Measurements from ENCODE around the gene C11orf98. TPM values are rescaled to one million over a fixed set of nuclear protein-coding genes. Genes with fewer than 3 reads are reported as not detected.

Gene C11orf98
- total RNA-seq, 1 experiment from 2014 or later = 154 TPM

DNA sequence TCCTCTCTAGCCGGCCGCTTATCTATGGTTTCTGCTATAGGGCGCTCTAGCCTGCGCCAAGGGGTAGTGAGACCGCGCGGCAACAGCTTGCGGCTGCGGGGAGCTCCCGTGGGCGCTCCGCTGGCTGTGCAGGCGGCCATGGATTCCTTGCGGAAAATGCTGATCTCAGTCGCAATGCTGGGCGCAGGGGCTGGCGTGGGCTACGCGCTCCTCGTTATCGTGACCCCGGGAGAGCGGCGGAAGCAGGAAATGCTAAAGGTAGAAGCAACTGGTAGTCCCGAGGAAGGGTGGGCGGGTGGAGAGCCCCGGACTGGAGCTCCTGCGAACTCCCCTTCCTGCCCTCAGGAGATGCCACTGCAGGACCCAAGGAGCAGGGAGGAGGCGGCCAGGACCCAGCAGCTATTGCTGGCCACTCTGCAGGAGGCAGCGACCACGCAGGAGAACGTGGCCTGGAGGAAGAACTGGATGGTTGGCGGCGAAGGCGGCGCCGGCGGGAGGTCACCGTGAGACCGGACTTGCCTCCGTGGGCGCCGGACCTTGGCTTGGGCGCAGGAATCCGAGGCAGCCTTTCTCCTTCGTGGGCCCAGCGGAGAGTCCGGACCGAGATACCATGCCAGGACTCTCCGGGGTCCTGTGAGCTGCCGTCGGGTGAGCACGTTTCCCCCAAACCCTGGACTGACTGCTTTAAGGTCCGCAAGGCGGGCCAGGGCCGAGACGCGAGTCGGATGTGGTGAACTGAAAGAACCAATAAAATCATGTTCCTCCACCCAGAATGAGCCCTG lies 6.8 kb upstream of the C11orf98 start, which contains the start of the genes LBHD1 and UQCC3 (continued):
- peak; percentile 64; the same call in 1 of the 2 replicates for TF ChIP-seq ZNF232 (CRISPR knock-in tag; IDR thresholded peaks at IDR 0.05)
- TF ChIP-seq, protein P1, sequence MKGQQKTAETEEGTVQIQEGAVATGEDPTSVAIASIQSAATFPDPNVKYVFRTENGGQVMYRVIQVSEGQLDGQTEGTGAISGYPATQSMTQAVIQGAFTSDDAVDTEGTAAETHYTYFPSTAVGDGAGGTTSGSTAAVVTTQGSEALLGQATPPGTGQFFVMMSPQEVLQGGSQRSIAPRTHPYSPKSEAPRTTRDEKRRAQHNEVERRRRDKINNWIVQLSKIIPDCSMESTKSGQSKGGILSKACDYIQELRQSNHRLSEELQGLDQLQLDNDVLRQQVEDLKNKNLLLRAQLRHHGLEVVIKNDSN (CRISPR knock-in tag; IDR thresholded peaks at IDR 0.05) = peak; percentile 3
- TF ChIP-seq TEAD4 (CRISPR knock-in tag; IDR thresholded peaks at IDR 0.05) = no peak; the same call in 1 of the 2 replicates
- TF ChIP-seq, protein P2, sequence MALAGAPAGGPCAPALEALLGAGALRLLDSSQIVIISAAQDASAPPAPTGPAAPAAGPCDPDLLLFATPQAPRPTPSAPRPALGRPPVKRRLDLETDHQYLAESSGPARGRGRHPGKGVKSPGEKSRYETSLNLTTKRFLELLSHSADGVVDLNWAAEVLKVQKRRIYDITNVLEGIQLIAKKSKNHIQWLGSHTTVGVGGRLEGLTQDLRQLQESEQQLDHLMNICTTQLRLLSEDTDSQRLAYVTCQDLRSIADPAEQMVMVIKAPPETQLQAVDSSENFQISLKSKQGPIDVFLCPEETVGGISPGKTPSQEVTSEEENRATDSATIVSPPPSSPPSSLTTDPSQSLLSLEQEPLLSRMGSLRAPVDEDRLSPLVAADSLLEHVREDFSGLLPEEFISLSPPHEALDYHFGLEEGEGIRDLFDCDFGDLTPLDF (CRISPR knock-in tag; IDR thresholded peaks at IDR 0.05) = peak; percentile 64; the same call in 1 of the 2 replicates
- no peak for TF ChIP-seq ZNF121 (CRISPR knock-in tag; IDR thresholded peaks at IDR 0.05)
- TF ChIP-seq, protein P3, sequence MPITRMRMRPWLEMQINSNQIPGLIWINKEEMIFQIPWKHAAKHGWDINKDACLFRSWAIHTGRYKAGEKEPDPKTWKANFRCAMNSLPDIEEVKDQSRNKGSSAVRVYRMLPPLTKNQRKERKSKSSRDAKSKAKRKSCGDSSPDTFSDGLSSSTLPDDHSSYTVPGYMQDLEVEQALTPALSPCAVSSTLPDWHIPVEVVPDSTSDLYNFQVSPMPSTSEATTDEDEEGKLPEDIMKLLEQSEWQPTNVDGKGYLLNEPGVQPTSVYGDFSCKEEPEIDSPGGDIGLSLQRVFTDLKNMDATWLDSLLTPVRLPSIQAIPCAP (CRISPR knock-in tag; IDR thresholded peaks at IDR 0.05) = peak; percentile 61
- TF ChIP-seq PRRX2 (CRISPR knock-in tag; IDR thresholded peaks at IDR 0.05) = no peak
- TF ChIP-seq, protein P4, sequence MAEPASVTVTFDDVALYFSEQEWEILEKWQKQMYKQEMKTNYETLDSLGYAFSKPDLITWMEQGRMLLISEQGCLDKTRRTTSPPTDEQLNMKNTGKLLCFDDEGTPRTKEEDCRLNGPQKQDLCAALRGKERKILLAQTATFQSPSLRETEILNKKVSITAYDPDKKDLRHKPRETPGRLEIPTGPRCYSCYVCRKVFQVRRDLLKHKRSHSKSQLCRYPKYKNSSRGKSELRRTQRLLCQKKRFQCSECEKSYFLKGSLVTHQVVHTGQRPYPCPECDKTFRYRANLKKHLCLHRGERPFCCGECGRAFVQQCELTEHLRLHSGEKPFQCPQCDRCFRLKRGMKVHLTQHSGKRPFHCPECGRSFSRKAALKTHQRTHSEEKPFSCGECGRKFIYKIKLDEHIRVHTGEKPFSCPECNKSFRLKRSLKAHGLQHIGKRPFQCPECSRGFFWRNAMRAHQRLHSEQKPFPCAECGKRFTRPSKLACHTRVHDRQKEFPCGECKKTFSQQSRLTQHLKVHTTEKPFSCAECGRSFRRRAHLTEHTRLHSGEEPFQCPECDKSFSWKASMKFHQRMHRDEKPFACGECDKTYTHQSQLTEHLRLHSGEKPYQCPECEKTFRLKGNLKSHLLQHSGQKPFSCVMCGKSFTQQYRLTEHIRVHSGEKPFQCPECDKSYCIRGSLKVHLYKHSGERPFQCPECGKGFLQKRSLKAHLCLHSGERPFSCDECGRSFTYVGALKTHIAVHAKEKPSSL (CRISPR knock-in tag; conservative IDR thresholded peaks at IDR 0.05) = no peak
- no peak for TF ChIP-seq ZNF416 (CRISPR knock-in tag; IDR thresholded peaks at IDR 0.05)
- no peak for TF ChIP-seq ZNF138 (CRISPR knock-in tag; conservative IDR thresholded peaks at IDR 0.05)
- no peak for TF ChIP-seq ZNF671 (CRISPR knock-in tag; IDR thresholded peaks at IDR 0.05)
- TF ChIP-seq NR2C2 (CRISPR knock-in tag; IDR thresholded peaks at IDR 0.05) = no peak
- no peak for TF ChIP-seq IRF2 (CRISPR knock-in tag; IDR thresholded peaks at IDR 0.05; ENCODE audit: borderline replicate concordance, low read depth)
- TF ChIP-seq, protein P5, sequence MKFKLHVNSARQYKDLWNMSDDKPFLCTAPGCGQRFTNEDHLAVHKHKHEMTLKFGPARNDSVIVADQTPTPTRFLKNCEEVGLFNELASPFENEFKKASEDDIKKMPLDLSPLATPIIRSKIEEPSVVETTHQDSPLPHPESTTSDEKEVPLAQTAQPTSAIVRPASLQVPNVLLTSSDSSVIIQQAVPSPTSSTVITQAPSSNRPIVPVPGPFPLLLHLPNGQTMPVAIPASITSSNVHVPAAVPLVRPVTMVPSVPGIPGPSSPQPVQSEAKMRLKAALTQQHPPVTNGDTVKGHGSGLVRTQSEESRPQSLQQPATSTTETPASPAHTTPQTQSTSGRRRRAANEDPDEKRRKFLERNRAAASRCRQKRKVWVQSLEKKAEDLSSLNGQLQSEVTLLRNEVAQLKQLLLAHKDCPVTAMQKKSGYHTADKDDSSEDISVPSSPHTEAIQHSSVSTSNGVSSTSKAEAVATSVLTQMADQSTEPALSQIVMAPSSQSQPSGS (CRISPR knock-in tag; IDR thresholded peaks at IDR 0.05; ENCODE audit: borderline replicate concordance, low read depth) = peak; percentile 15; the same call in 1 of the 2 replicates
- TF ChIP-seq, protein P6, sequence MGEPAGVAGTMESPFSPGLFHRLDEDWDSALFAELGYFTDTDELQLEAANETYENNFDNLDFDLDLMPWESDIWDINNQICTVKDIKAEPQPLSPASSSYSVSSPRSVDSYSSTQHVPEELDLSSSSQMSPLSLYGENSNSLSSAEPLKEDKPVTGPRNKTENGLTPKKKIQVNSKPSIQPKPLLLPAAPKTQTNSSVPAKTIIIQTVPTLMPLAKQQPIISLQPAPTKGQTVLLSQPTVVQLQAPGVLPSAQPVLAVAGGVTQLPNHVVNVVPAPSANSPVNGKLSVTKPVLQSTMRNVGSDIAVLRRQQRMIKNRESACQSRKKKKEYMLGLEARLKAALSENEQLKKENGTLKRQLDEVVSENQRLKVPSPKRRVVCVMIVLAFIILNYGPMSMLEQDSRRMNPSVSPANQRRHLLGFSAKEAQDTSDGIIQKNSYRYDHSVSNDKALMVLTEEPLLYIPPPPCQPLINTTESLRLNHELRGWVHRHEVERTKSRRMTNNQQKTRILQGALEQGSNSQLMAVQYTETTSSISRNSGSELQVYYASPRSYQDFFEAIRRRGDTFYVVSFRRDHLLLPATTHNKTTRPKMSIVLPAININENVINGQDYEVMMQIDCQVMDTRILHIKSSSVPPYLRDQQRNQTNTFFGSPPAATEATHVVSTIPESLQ (CRISPR knock-in tag; IDR thresholded peaks at IDR 0.05) = no peak
- TF ChIP-seq KAT7 (CRISPR knock-in tag; IDR thresholded peaks at IDR 0.05; ENCODE audit: borderline replicate concordance) = peak; percentile 72; the same call in 1 of the 2 replicates
- TF ChIP-seq RORB (CRISPR knock-in tag; IDR thresholded peaks at IDR 0.05) = no peak
- TF ChIP-seq, protein P7, sequence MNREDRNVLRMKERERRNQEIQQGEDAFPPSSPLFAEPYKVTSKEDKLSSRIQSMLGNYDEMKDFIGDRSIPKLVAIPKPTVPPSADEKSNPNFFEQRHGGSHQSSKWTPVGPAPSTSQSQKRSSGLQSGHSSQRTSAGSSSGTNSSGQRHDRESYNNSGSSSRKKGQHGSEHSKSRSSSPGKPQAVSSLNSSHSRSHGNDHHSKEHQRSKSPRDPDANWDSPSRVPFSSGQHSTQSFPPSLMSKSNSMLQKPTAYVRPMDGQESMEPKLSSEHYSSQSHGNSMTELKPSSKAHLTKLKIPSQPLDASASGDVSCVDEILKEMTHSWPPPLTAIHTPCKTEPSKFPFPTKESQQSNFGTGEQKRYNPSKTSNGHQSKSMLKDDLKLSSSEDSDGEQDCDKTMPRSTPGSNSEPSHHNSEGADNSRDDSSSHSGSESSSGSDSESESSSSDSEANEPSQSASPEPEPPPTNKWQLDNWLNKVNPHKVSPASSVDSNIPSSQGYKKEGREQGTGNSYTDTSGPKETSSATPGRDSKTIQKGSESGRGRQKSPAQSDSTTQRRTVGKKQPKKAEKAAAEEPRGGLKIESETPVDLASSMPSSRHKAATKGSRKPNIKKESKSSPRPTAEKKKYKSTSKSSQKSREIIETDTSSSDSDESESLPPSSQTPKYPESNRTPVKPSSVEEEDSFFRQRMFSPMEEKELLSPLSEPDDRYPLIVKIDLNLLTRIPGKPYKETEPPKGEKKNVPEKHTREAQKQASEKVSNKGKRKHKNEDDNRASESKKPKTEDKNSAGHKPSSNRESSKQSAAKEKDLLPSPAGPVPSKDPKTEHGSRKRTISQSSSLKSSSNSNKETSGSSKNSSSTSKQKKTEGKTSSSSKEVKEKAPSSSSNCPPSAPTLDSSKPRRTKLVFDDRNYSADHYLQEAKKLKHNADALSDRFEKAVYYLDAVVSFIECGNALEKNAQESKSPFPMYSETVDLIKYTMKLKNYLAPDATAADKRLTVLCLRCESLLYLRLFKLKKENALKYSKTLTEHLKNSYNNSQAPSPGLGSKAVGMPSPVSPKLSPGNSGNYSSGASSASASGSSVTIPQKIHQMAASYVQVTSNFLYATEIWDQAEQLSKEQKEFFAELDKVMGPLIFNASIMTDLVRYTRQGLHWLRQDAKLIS (CRISPR knock-in tag; IDR thresholded peaks at IDR 0.05; ENCODE audit: borderline replicate concordance) = no peak
- TF ChIP-seq RELA (CRISPR knock-in tag; IDR thresholded peaks at IDR 0.05; ENCODE audit: borderline replicate concordance) = peak; percentile 37; the same call in 1 of the 2 replicates
- TF ChIP-seq TCF7 (CRISPR knock-in tag; IDR thresholded peaks at IDR 0.05; ENCODE audit: low read depth) = no peak
- TF ChIP-seq, protein P8, sequence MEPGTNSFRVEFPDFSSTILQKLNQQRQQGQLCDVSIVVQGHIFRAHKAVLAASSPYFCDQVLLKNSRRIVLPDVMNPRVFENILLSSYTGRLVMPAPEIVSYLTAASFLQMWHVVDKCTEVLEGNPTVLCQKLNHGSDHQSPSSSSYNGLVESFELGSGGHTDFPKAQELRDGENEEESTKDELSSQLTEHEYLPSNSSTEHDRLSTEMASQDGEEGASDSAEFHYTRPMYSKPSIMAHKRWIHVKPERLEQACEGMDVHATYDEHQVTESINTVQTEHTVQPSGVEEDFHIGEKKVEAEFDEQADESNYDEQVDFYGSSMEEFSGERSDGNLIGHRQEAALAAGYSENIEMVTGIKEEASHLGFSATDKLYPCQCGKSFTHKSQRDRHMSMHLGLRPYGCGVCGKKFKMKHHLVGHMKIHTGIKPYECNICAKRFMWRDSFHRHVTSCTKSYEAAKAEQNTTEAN (CRISPR knock-in tag; IDR thresholded peaks at IDR 0.05) = peak; percentile 82
- TF ChIP-seq, protein P9, sequence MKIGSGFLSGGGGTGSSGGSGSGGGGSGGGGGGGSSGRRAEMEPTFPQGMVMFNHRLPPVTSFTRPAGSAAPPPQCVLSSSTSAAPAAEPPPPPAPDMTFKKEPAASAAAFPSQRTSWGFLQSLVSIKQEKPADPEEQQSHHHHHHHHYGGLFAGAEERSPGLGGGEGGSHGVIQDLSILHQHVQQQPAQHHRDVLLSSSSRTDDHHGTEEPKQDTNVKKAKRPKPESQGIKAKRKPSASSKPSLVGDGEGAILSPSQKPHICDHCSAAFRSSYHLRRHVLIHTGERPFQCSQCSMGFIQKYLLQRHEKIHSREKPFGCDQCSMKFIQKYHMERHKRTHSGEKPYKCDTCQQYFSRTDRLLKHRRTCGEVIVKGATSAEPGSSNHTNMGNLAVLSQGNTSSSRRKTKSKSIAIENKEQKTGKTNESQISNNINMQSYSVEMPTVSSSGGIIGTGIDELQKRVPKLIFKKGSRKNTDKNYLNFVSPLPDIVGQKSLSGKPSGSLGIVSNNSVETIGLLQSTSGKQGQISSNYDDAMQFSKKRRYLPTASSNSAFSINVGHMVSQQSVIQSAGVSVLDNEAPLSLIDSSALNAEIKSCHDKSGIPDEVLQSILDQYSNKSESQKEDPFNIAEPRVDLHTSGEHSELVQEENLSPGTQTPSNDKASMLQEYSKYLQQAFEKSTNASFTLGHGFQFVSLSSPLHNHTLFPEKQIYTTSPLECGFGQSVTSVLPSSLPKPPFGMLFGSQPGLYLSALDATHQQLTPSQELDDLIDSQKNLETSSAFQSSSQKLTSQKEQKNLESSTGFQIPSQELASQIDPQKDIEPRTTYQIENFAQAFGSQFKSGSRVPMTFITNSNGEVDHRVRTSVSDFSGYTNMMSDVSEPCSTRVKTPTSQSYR (CRISPR knock-in tag; IDR thresholded peaks at IDR 0.05) = no peak

Measured in WTC11 (cell line).